ENCODE results near the gene TNFSF11. TPM values are rescaled to one million over a fixed set of nuclear protein-coding genes. Genes with fewer than 3 reads are reported as not detected.

Gene TNFSF11
- total and polyA plus RNA-seq, 2 donors from 2014 or later = 0.22 TPM; not detected in 1

GRCh38 chr13:42571895-42572294 lies 2.1 kb upstream of the TNFSF11 start:
- FAIRE-seq = no peak
- no peak overlapping the region for H3K27ac ChIP-seq (ENCODE audit: low read depth in 2 of 2, low read length in 2 of 2)
- intact Hi-C loops (cut with DNase I) = no loop called here

GRCh38 chr13:42574435-42575311 lies 721 bp downstream of the TNFSF11 start:
- H3K9ac ChIP-seq (ENCODE audit: low read length in 3 of 3) = no peak overlapping the region
- no peaks in the 10 kb centered on the region for H3K36me3 ChIP-seq (ENCODE audit: control insufficient read depth in 2 of 3, insufficient read depth in 3 of 3, low read length in 3 of 3)
- peak in 4 of 5 donors; percentile 15 to 40 (median 26) for DNase-seq
- H3K4me3 ChIP-seq (ENCODE audit: low read length in 3 of 3) = peak overlapping the region in 1 of 3 donors; percentile 38
- TF ChIP-seq CTCF (IDR thresholded peaks at IDR 0.05; ENCODE audit: borderline replicate concordance, extremely low read depth, insufficient read depth) = no peak
- FAIRE-seq = no peak
- H3K4me1 ChIP-seq (ENCODE audit: control insufficient read depth in 2 of 3, insufficient read depth in 2 of 3, low read depth in 1 of 3, low read length in 3 of 3) = peaks cover 0 to 4% (median 0%) of the 10 kb centered on the region in 3 donors
- peaks cover 0 to 5% (median 0%) of the 10 kb centered on the region in 3 donors for H3K9me3 ChIP-seq (ENCODE audit: control insufficient read depth in 2 of 3, insufficient read depth in 1 of 3, low read length in 3 of 3)
- peaks cover 14% of the 10 kb centered on the region for H3K27me3 ChIP-seq (ENCODE audit: control insufficient read depth, insufficient read depth, low read length)
- intact Hi-C loops (cut with DNase I) = no loop called here
- H3K27ac ChIP-seq (ENCODE audit: low read depth in 2 of 2, low read length in 2 of 2) = no peak overlapping the region

More at GRCh38 chr13:42571895-42572294, 2.1 kb upstream of the TNFSF11 start:
- no peak for TF ChIP-seq CTCF (IDR thresholded peaks at IDR 0.05; ENCODE audit: borderline replicate concordance, extremely low read depth, insufficient read depth)
- Histone ChIP-seq H3K36me3 (ENCODE audit: control insufficient read depth in 2 of 3, insufficient read depth in 3 of 3, low read length in 3 of 3) (no peaks in the 10 kb centered on the region), H3K9me3 (ENCODE audit: control insufficient read depth in 2 of 3, insufficient read depth in 1 of 3, low read length in 3 of 3) (peaks cover 0 to 5% (median 0%) of the 10 kb centered on the region in 3 donors), H3K4me1 (ENCODE audit: control insufficient read depth in 2 of 3, insufficient read depth in 2 of 3, low read depth in 1 of 3, low read length in 3 of 3) (peaks cover 0 to 4% (median 0%) of the 10 kb centered on the region in 3 donors), H3K4me3 (ENCODE audit: low read length in 3 of 3) (no peak overlapping the region), H3K27me3 (ENCODE audit: control insufficient read depth, insufficient read depth, low read length) (peaks cover 14% of the 10 kb centered on the region), H3K9ac (ENCODE audit: low read length in 3 of 3) (no peak overlapping the region)
- DNase-seq = no peak

- peaks cover 0 to 4% (median 0%) of the 10 kb centered on the region in 3 donors for H3K4me1 ChIP-seq (ENCODE audit: control insufficient read depth in 2 of 3, insufficient read depth in 2 of 3, low read depth in 1 of 3, low read length in 3 of 3)
- H3K9me3 ChIP-seq (ENCODE audit: control insufficient read depth in 2 of 3, insufficient read depth in 1 of 3, low read length in 3 of 3) = peaks cover 0 to 5% (median 0%) of the 10 kb centered on the region in 3 donors
- H3K4me3 ChIP-seq (ENCODE audit: low read length in 3 of 3) = no peak overlapping the region
- no peaks in the 10 kb centered on the region for H3K36me3 ChIP-seq (ENCODE audit: control insufficient read depth in 2 of 3, insufficient read depth in 3 of 3, low read length in 3 of 3)
- DNase-seq (no peak), FAIRE-seq (no peak)
- TF ChIP-seq CTCF (IDR thresholded peaks at IDR 0.05; ENCODE audit: borderline replicate concordance, extremely low read depth, insufficient read depth) = no peak
- H3K27ac ChIP-seq (ENCODE audit: low read depth in 2 of 2, low read length in 2 of 2) = no peak overlapping the region
- H3K27me3 ChIP-seq (ENCODE audit: control insufficient read depth, insufficient read depth, low read length) = peaks cover 14% of the 10 kb centered on the region
- no peak overlapping the region for H3K9ac ChIP-seq (ENCODE audit: low read length in 3 of 3)
- intact Hi-C loops (cut with DNase I) = no loop called here
Measured at GRCh38 chr13:42575938-42576337, 2.0 kb downstream of the TNFSF11 start.

Data from kidney (tissue), 14 donors.